G401 (cell line): ENCODE results near the gene MINDY1. TPM values are rescaled to one million over a fixed set of nuclear protein-coding genes. Genes with fewer than 3 reads are reported as not detected.
A peak's percentile ranks its signal among the peaks of the same experiment; 100 is the strongest.

ENCODE experiments used
- DNase-seq: peaks from one replicate; pipeline ENCODE4 v3.0.0-alpha.2; 2015; ENCODE audit warnings: low spot score
- in situ Hi-C: cut with HindIII; loops from 2 replicates; pipeline ENCODE4 v1.10.0; 2016; ENCODE audit warnings: low sequenced_read_pairs, mixed read lengths
- total RNA-seq: library from RNA; depleted of rRNA; stranded (reverse); fragments of >200 nt; shearing (Covaris generic); gene quantifications from 2 replicates; pipeline ENCODE4 v1.2.3, GENCODE V29; 2014; rRNA removed

Gene MINDY1, protein sequence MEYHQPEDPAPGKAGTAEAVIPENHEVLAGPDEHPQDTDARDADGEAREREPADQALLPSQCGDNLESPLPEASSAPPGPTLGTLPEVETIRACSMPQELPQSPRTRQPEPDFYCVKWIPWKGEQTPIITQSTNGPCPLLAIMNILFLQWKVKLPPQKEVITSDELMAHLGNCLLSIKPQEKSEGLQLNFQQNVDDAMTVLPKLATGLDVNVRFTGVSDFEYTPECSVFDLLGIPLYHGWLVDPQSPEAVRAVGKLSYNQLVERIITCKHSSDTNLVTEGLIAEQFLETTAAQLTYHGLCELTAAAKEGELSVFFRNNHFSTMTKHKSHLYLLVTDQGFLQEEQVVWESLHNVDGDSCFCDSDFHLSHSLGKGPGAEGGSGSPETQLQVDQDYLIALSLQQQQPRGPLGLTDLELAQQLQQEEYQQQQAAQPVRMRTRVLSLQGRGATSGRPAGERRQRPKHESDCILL
- total RNA-seq, result 8.1 and 12.7 TPM in 2 replicates

DNA sequence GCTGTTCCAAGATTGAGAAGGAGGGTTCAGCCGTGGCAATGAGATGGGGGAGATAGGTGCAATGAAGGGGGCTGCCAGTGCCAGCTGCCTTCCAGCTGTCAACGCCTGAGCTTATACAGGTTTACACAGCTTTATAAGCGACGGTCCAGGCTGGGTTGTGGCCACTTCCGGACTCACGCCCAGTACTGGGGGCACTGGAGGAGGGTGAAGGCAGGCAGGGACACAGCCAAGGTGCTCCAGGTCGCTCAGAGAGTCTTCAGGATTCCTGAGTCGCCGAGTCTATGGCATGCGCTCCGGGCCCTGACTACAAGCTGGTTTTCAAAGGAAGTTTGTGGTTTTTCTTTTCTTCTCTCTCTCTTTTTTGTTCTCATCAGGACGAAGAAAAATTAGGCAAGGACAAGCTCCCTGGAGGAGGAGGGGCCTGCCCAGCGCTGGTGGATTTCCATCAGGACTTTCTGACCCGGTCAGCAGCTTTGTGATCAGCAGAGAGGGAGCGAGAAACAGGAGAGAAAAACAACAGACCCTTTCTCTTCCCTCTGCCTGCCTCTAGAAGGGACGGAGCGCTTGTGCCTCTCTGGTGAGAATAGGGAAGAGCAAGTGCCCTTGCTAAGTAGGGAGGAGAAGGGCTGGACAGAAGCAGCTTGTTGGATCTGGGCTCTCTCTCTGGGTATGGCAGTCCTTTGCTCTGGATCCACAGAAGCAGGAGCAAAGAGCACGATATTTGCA is at the start of gene MINDY1:
Gene MINDY1, minus strand, starts transcription at position 576 of the 726 bp plus-strand sequence. CDS start 4,285 bp downstream, outside the sequence.
- in situ Hi-C loops, result no loop called here
- peak; percentile 95 for DNase-seq

DNA sequence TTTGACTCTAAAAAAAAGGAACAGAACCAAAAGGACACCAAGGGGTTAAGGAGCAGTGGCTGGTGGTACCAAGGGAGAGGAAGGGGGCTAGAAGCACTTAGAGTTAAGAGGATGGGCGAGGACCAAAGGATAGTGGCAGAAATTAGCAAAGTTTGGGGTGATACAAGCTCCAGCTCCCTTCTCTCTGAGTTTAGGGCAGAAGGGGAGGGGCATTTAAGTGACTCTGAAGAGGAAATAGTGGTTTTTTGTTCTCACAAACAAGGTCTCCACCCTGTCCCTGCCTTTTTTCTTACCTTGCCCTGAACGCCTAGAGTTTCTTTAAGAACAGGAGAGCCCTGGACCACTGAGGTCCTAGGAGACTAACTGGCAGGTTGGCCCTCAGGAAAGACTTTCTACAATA is 49.4 kb upstream of the MINDY1 start:
- in situ Hi-C loops, result no loop called here

DNA sequence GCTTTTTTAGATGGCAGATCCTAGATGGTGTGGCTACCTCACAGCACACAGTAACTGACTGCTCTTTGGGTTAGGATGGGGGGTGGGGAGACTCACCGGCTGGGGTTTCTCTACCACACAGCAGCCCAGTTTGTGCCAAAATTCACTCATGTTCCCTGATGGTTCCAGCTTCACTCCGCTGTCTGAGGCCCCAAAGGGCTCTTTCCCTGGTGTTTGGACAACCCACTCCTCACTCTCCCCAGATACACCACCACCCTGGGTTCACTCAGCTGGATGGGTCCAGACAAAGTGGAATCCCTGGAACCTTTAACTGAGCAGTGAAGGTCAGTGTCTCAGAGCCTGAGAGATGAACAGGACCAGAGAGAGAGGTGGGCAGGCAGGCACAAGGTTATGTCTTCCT is 48.9 kb upstream of the MINDY1 start:
- in situ Hi-C loops, result no loop called here

More for the DNA sequence above, 49.4 kb upstream of the MINDY1 start:
- no peak for DNase-seq

DNA sequence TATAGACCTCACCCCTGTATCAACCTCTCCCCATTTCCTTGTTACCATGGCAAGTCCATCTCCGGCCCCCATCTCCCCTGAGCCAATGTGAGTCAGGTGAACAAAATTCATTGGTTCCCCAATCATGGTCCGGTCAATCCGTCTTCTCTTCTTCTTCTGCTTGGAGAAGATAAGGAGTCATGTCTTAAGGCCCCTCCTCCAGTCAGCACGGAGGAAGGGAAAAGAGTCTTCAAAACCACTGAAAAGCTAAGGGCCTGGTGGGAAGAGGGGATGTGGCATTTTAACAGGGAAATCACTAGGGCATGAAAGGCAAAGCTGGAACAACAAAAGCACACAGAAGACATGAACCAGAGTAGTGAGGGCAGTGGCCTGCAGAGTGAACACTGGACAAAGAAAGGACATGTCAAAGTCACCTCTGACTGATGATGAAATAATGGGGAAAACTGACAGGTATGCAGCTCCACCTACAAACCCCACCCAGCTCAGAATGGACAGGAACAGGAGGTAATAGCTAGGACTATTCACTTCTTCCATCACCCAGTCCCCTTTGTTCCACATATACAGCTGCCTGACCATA is 48.4 kb upstream of the MINDY1 start:
- in situ Hi-C loops, result no loop called here
- no peak for DNase-seq

More for the DNA sequence above, 48.9 kb upstream of the MINDY1 start:
- DNase-seq, result no peak

DNA sequence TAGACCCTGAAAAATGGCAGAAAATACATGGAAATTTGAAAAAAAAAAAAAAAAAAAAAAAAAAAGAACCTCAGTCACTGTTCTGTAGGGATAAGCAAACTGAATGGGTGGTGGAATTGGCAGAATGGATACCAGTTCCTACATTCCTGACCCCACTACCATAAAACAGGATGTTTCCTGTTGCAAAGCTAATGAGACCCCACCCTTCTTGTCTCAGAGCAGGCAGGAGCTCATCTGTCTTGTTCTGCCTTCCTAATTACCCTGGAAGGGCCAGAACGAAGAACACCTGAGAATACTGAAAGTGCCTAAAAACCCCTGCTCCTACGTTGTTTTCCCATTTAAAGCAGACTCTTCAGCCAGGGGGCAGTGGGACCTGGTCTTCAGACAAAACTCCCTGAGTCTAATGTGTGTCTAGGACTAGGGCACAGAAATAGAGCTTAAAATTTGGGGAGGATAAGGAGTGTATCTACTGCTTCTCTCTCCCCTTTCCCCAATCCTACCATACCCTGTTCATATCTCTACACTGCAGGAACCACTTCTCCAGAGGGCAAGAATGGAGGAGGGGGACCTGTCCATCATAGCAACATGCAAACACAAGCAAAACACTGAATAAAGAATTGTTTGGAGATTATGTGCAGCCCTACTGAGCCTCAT is 44.8 kb upstream of the MINDY1 start:
- no peak for DNase-seq
- in situ Hi-C loops, result no loop called here

DNA sequence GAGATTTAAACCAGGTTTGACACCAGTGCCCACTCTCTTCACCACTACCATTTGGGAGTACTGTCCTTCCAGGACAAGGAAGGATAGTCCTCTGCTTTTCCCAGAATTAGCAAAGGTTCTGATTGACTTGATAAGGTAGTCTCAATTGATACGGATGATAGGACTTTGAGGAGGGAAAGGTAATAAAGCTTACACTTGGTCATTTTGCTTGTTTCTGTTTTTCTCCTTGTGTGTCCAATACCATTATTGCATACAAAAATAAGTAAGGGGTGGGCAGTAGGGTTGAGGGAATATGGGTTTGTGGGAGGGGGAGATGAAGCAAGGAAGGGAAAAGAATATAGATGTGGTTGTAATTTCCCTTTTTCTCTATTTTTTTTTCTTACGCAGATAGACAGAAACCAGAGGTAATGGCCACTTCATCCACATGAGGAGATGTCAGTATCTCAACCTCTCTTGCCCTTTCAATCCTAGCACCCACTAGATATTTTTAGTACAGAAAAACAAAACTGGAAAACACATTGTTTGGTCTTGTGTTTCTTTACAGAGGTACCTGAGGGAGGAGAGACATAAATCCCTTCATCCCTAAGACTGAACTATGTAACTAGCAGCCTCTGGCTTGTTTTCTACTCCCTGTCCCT is 43.5 kb upstream of the MINDY1 start:
- in situ Hi-C loops, result no loop called here
- DNase-seq, result no peak

DNA sequence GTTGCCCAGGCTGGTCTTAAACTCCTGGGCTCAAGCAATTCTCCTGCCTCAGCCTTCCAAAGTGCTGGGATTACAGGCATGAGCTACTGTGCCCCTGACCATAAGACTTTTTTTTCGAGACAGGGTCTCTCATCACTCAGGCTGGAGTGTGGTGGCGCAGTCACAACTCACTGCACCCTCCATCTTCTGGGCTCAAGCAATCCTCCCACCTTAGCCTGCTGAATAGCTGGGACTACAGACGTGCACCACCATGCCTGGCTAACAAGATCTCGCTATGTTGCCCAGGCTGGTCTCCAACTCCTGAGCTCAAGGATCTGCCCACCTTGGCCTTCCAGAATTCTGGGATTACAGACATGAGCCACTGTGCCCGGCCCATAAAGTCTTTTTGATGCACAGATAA is 42.8 kb upstream of the MINDY1 start:
- in situ Hi-C loops, result no loop called here
- DNase-seq, result no peak

DNA sequence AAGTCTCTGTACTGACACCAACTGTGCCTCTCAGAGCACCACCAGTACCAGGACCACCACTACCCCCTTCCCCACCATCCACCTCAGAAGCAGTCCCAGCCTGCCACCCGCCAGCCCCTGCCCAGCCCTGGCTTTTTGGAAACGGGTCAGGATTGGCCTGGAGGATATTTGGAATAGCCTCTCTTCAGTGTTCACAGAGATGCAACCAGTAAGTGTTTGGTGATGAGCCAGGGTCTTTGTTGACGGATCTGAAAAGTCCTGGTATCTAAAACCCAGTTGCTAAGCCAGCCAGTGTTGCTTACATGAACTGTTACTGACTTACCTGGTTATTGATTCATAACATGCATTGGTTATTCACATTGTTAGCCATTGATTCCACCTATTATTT is 41.9 kb upstream of the MINDY1 start:
- no peak for DNase-seq

DNA sequence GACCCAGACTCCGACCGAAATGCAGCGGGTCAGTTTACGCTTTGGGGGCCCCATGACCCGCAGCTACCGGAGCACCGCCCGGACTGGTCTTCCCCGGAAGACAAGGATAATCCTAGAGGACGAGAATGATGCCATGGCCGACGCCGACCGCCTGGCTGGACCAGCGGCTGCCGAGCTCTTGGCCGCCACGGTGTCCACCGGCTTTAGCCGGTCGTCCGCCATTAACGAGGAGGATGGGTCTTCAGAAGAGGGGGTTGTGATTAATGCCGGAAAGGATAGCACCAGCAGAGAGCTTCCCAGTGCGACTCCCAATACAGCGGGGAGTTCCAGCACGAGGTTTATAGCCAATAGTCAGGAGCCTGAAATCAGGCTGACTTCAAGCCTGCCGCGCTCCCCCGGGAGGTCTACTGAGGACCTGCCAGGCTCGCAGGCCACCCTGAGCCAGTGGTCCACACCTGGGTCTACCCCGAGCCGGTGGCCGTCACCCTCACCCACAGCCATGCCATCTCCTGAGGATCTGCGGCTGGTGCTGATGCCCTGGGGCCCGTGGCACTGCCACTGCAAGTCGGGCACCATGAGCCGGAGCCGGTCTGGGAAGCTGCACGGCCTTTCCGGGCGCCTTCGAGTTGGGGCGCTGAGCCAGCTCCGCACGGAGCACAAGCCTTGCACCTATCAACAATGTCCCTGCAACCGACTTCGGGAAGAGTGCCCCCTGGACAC is 41.4 kb upstream of the MINDY1 start:
- in situ Hi-C loops, result no loop called here
- peak; percentile 87 for DNase-seq

More for the DNA sequence above, 41.9 kb upstream of the MINDY1 start:
- in situ Hi-C loops, result no loop called here

DNA sequence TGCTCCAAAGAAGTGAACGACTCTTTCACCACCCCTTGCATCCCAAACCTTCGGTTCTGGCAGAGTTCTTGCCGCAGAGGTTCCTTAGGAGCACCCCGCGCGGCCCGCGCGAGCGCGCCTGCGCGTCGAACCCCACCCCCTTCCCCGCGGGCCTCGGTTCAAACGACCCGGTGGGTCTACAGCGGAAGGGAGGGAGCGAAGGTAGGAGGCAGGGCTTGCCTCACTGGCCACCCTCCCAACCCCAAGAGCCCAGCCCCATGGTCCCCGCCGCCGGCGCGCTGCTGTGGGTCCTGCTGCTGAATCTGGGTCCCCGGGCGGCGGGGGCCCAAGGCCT is 40.9 kb upstream of the MINDY1 start, which contains the start of gene C1orf56:
Gene C1orf56, plus strand, starts transcription at position 161 of the 334 bp plus-strand sequence. Its CDS starts 97 bp downstream, at position 258.
- peak; percentile 81 for DNase-seq
- in situ Hi-C loops, result no loop called here

DNA sequence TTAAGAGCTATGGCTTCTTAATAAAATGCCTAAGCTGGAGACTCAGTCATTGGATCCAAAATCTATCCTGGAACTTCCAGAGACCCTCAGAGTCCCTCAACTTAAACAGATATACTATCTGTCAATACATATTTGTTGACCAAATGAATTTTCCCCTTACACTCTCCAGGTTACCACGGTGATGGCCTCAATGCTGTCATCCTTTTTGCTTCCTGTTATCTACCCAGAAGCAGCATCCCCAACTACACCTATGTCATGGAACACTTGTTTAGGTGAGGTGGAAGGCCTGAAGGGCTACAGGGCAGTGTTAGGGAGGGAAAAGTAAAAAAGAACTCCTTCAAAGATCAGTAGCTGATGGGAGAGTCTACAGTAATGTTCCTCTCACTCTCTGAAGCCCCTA is 36.5 kb upstream of the MINDY1 start:
- DNase-seq, result no peak
- in situ Hi-C loops, result no loop called here

DNA sequence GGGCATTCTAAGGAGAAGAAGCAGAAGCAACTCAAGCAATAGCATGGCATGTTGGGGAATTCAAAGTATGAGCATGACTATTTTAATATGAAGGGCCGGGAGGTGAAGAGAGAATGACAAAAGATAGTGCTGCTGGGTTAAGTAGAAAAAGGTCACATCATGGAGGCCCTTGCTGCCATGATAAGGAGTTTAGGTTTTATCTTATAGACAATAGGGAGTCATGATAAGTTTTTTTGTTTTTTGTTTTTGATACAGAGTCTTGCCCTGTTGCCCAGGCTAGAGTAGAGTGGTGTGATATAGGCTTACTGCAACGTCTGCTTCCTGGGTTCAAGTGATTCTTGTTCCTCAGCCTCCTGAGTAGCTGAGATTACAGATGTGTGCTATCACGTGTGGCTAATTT is 32.8 kb upstream of the MINDY1 start:
- DNase-seq, result no peak
- in situ Hi-C loops, result no loop called here

DNA sequence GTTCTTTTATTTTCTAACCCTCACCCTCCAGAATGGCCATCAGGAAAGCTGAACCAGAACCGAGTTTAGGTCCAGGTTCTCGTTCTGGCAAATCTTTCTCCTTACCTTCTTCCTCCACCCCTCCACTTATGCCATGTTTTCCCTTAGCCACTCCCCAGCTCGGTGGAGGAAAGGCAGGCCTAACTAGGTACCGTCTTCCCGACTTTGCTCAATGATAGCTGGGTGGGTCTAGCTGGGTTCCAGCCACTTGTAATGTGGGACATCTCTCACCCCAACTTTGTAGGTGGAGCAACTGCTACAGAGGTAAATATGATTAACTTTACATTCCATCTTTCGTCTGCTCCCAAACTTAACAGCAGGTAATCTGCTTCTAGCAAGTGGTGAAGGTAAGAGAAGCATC is 30.3 kb upstream of the MINDY1 start:
- in situ Hi-C loops, result no loop called here
- DNase-seq, result no peak

DNA sequence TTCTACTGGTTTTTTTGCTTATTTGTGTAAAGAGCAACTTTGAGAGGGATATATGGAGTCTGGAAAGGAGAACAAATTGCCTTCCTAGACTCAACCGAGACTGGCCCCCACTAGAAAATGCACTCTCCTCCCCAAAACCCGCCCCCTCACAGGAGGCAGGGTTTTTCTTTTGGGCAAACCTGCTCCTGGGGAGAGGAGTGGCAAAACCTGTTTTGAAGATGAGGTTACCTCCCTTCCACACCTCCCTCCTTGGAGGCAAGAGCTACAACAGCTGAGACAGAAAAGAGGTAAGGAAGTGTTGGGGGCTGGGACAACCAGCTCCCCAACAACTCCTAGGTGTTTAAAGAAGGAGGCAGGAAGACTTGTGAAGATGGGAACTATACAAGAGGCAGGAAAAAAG is 29.7 kb upstream of the MINDY1 start, which contains the start of gene BNIPL:
Gene BNIPL, plus strand, starts transcription at position 231 of the 400 bp plus-strand sequence. Its CDS starts 140 bp downstream, at position 371.
- DNase-seq, result no peak
- in situ Hi-C loops, result no loop called here

DNA sequence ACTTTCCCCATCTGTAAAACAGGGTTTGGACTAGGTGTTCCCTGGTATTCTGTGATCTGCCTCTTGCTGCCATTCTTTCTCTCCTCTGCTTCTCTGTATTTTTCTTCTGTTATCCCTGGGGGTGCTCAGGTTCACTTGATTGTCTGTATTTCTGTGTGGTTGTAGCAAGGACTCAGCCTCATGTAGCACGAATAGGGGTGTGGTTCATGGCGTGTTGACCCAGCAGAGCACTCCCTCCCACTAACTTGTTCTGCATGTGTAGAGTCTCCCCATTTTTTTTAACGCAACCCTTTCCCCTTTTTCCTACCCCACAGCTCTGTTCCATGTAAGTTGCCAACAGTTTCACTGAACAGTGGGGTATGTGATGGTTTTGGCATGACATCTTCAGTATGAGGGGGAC is 28.5 kb upstream of the MINDY1 start:
- in situ Hi-C loops, result no loop called here
- no peak for DNase-seq

DNA sequence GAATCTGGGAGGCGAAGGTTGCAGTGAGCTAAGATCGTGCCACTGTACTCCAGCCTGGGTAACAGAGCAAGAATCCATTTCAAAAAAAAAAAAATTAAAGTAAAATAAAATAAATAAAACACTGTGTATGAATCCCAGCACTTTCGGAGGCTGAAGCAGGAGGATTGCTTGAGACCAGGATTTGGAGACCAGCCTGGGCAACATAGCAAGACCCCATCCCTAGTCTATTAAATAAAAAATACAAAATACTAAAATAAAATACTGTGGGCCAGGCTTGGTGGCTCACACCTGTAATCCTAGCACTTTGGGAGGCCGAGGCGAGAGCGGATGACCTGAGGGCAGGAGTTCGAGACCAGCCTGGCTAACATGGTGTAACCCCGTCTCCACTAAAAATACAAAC is 25.5 kb upstream of the MINDY1 start:
- in situ Hi-C loops, result no loop called here
- DNase-seq, result no peak

DNA sequence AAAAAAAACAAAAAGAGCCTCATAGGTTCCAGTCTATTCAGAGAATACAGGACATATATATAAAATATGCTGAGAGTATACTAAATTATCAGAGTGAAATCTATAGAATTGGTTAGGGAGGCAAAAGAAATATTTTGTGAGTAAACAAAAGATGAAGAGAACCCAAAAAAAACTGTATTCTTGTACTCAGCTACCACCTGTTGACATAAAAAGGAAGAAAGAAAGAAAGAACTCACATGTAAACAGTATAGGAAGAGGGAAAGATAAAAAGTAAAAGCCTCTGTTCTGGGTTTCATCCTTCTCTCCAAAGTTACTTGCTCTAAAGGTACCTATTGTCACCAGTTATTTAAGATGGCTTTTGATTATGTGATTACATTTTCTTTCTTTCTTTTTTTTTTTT is 19.8 kb upstream of the MINDY1 start:
- in situ Hi-C loops, result no loop called here
- no peak for DNase-seq

DNA sequence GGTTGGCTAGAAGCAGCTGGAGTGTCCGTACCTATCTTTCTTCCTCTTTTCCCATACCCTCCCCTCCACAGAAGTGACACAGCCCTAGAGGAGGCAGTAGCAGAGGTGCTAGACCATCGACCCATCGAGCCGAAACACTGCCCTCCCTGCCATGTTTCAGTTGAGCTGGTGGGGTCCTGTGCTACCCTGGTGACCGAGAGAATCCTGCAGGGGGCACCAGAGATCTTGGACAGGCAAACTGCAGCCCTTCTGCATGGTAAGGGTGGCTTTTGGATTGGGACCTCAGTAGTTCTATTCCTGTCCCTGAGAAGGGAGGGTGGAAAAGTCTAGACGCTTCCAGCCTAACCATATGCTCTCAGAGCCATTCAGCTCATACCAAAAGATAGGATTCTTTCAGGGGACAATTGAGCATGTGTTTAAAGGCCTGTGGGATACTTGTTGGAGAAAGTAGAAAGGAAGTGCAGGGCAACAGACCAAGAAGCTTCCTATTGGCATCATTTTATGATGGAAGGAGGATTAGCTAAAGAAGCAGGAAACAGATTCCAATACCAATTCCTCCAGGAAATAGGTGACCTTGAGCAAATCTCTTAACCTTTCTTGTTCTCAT is 17.9 kb upstream of the MINDY1 start:
- DNase-seq, result peak; percentile 86
- in situ Hi-C loops, result no loop called here
